ENCODE results near the gene TBCCD1. TPM values are rescaled to one million over a fixed set of nuclear protein-coding genes. Genes with fewer than 3 reads are reported as not detected.
"Not testable (repeated sequence)": the region's sequence is repeated elsewhere in the genome, so short reads cannot be mapped to it uniquely, and the experiment has no call there.

The TBCCD1 gene
- polyA plus RNA-seq, 1 donor from 2014 or later, result 13.4 TPM

- not testable (repeated sequence) for H2AFZ ChIP-seq (ENCODE audit: low read depth, low read length); H3F3A ChIP-seq (ENCODE audit: insufficient read depth, low read length, poor library complexity, severe bottlenecking); H4K20me1 ChIP-seq (ENCODE audit: insufficient read depth); H3K36me3 ChIP-seq (ENCODE audit: insufficient read depth, low read length); H3K9me3 ChIP-seq (ENCODE audit: low read length); H3K27me3 ChIP-seq (ENCODE audit: insufficient read depth, low read depth, low read length); H3K27ac ChIP-seq (ENCODE audit: low read length); H3K9me2 ChIP-seq (ENCODE audit: insufficient read depth, low read length)
- peak overlapping the region; percentile 77 for H3K4me2 ChIP-seq (ENCODE audit: low read length)
- H3K79me2 ChIP-seq (replicated peaks; ENCODE audit: insufficient read depth, low read length), result peaks cover 15% of the 10 kb centered on the region
- peak overlapping the region; percentile 61 for H3K9ac ChIP-seq (ENCODE audit: low read length)
- peak overlapping the region; percentile 81 for H3K4me3 ChIP-seq (ENCODE audit: low read length)
Measured at GRCh38 chr3:186569361-186569760, 2.2 kb upstream of the TBCCD1 start.

- Histone ChIP-seq H3K9me2 (ENCODE audit: insufficient read depth, low read length) (no peaks in the 10 kb centered on the region), H3K27me3 (ENCODE audit: insufficient read depth, low read depth, low read length) (no peaks in the 10 kb centered on the region), H4K20me1 (ENCODE audit: insufficient read depth) (no peaks in the 10 kb centered on the region), H3K9ac (ENCODE audit: low read length) (peak overlapping the region; percentile 82), H3K9me3 (ENCODE audit: low read length) (no peaks in the 10 kb centered on the region), H2AFZ (ENCODE audit: low read depth, low read length) (peak overlapping the region; percentile 84), H3K27ac (ENCODE audit: low read length) (peak overlapping the region; percentile 66), H3K4me3 (ENCODE audit: low read length) (peak overlapping the region; percentile 88), H3F3A (ENCODE audit: insufficient read depth, low read length, poor library complexity, severe bottlenecking) (no peaks in the 10 kb centered on the region), H3K79me2 (replicated peaks; ENCODE audit: insufficient read depth, low read length) (peaks cover 12% of the 10 kb centered on the region), H3K4me2 (ENCODE audit: low read length) (peak overlapping the region; percentile 83), H3K36me3 (ENCODE audit: insufficient read depth, low read length) (no peaks in the 10 kb centered on the region)
- TF ChIP-seq EZH2 (IDR thresholded peaks at IDR 0.05; ENCODE audit: borderline replicate concordance, insufficient read depth, low read length, poor library complexity, severe bottlenecking) (no peak), POLR2AphosphoS5 (IDR thresholded peaks at IDR 0.05) (no peak), SMC3 (conservative IDR thresholded peaks at IDR 0.05; ENCODE audit: poor library complexity) (no peak), CTCF (IDR thresholded peaks at IDR 0.05; ENCODE audit: poor library complexity, severe bottlenecking) (no peak), EP300 (conservative IDR thresholded peaks at IDR 0.05; ENCODE audit: poor library complexity, severe bottlenecking) (no peak), TAF1 (IDR thresholded peaks at IDR 0.05; ENCODE audit: low read depth) (no peak)
- TF ChIP-seq, protein P1, sequence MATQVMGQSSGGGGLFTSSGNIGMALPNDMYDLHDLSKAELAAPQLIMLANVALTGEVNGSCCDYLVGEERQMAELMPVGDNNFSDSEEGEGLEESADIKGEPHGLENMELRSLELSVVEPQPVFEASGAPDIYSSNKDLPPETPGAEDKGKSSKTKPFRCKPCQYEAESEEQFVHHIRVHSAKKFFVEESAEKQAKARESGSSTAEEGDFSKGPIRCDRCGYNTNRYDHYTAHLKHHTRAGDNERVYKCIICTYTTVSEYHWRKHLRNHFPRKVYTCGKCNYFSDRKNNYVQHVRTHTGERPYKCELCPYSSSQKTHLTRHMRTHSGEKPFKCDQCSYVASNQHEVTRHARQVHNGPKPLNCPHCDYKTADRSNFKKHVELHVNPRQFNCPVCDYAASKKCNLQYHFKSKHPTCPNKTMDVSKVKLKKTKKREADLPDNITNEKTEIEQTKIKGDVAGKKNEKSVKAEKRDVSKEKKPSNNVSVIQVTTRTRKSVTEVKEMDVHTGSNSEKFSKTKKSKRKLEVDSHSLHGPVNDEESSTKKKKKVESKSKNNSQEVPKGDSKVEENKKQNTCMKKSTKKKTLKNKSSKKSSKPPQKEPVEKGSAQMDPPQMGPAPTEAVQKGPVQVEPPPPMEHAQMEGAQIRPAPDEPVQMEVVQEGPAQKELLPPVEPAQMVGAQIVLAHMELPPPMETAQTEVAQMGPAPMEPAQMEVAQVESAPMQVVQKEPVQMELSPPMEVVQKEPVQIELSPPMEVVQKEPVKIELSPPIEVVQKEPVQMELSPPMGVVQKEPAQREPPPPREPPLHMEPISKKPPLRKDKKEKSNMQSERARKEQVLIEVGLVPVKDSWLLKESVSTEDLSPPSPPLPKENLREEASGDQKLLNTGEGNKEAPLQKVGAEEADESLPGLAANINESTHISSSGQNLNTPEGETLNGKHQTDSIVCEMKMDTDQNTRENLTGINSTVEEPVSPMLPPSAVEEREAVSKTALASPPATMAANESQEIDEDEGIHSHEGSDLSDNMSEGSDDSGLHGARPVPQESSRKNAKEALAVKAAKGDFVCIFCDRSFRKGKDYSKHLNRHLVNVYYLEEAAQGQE (IDR thresholded peaks at IDR 0.05; ENCODE audit: borderline replicate concordance), result no peak
Measured at GRCh38 chr3:186566772-186567071, 417 bp downstream of the TBCCD1 start.

DNA sequence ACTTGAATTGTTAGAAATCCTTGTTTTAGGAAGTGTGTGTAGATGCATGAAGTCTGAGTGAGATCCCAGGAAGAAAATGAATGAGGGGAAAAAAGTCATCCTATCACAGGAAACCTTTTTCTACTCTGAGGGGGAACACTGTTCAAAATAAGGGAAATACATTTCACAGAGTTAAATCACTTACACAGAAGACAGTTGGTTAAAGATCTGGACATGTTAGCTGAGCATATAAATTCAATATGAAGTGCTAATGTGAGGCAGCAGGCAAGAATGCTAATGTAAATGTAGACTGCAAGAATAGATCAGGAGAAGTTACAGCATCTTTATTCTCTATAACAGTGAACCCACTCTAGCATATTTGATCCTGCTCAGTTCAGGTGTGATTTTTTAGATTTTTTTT, 2.6 kb downstream of the TBCCD1 start:
- Histone ChIP-seq H3K9me2 (ENCODE audit: insufficient read depth, low read length) (no peaks in the 10 kb centered on the region), H3K4me3 (ENCODE audit: low read length) (no peak overlapping the region), H3K36me3 (ENCODE audit: insufficient read depth, low read length) (no peaks in the 10 kb centered on the region), H3K9ac (ENCODE audit: low read length) (no peak overlapping the region), H3K4me2 (ENCODE audit: low read length) (no peak overlapping the region), H4K20me1 (ENCODE audit: insufficient read depth) (no peaks in the 10 kb centered on the region), H3K79me2 (replicated peaks; ENCODE audit: insufficient read depth, low read length) (no peaks in the 10 kb centered on the region), H3K27ac (ENCODE audit: low read length) (no peak overlapping the region), H3F3A (ENCODE audit: insufficient read depth, low read length, poor library complexity, severe bottlenecking) (no peaks in the 10 kb centered on the region), H3K9me3 (ENCODE audit: low read length) (no peaks in the 10 kb centered on the region), H2AFZ (ENCODE audit: low read depth, low read length) (no peak overlapping the region), H3K27me3 (ENCODE audit: insufficient read depth, low read depth, low read length) (no peaks in the 10 kb centered on the region)
- TF ChIP-seq POLR2AphosphoS5 (IDR thresholded peaks at IDR 0.05) (no peak), SMC3 (conservative IDR thresholded peaks at IDR 0.05; ENCODE audit: poor library complexity) (no peak), CTCF (IDR thresholded peaks at IDR 0.05; ENCODE audit: poor library complexity, severe bottlenecking) (no peak), TAF1 (IDR thresholded peaks at IDR 0.05; ENCODE audit: low read depth) (no peak), EP300 (conservative IDR thresholded peaks at IDR 0.05; ENCODE audit: poor library complexity, severe bottlenecking) (no peak), MXI1 (conservative IDR thresholded peaks at IDR 0.05; ENCODE audit: poor library complexity, severe bottlenecking) (no peak), RAD21 (conservative IDR thresholded peaks at IDR 0.05) (no peak), EZH2 (IDR thresholded peaks at IDR 0.05; ENCODE audit: borderline replicate concordance, insufficient read depth, low read length, poor library complexity, severe bottlenecking) (no peak)
- TF ChIP-seq, protein P1 (IDR thresholded peaks at IDR 0.05; ENCODE audit: borderline replicate concordance), result no peak

Data from neural cell (in vitro differentiated cells).